GM18519 (cell line): Measurements from ENCODE around the gene EIF4A2.
A peak's percentile ranks its signal among the peaks of the same experiment; 100 is the strongest.
"Not testable (repeated sequence)": the region's sequence is repeated elsewhere in the genome, so short reads cannot be mapped to it uniquely, and the experiment has no call there.

Experiments used
- ATAC-seq: cut with Tn5 transposase; IDR thresholded peaks from one replicate; pipeline ENCODE4 v1.9.1; 2021; ENCODE audit warnings: mild to moderate bottlenecking, moderate library complexity; ENCODE audit not compliant: unreplicated experiment, low FRiP score

EIF4A2 gene

GRCh38 chr3:186818516-186818915 is 35.1 kb downstream of the EIF4A2 start:
- ATAC-seq, result no peak

GRCh38 chr3:186818956-186819355 is 35.6 kb downstream of the EIF4A2 start:
- ATAC-seq, result no peak

- no peak for ATAC-seq
Measured at GRCh38 chr3:186821429-186822387, 38.3 kb downstream of the EIF4A2 start.

GRCh38 chr3:186822388-186822759 is 39.0 kb downstream of the EIF4A2 start:
- not testable (repeated sequence) for ATAC-seq

GRCh38 chr3:186823386-186823785 is 40.0 kb downstream of the EIF4A2 start:
- no peak for ATAC-seq

- no peak for ATAC-seq
Measured at GRCh38 chr3:186824430-186825139, 41.2 kb downstream of the EIF4A2 start.

- ATAC-seq, result no peak
Measured at GRCh38 chr3:186825294-186825821, 42.0 kb downstream of the EIF4A2 start.

GRCh38 chr3:186825872-186826409 is 42.6 kb downstream of the EIF4A2 start:
- no peak for ATAC-seq

- no peak for ATAC-seq
Measured at GRCh38 chr3:186826410-186826975, 43.1 kb downstream of the EIF4A2 start.

GRCh38 chr3:186826976-186827857 is 43.8 kb downstream of the EIF4A2 start:
- peak; percentile 86 for ATAC-seq

GRCh38 chr3:186828340-186828739 is 45.0 kb downstream of the EIF4A2 start:
- ATAC-seq, result no peak

- no peak for ATAC-seq
Measured at GRCh38 chr3:186831798-186832197, 48.4 kb downstream of the EIF4A2 start.

- ATAC-seq, result no peak
Measured at GRCh38 chr3:186832276-186832675, 48.9 kb downstream of the EIF4A2 start.
